Type B pancreatic cell (in vitro differentiated cells): ENCODE results near the gene TSPAN2. TPM values are rescaled to one million over a fixed set of nuclear protein-coding genes. Genes with fewer than 3 reads are reported as not detected.

Experiments
- DNase-seq: peaks from one replicate; pipeline ENCODE4 v3.0.0; 2021; ENCODE audit warnings: mixed read lengths; ENCODE audit not compliant: unreplicated experiment; ENCODE audit errors: extremely low spot score
- H3K27ac Mint-ChIP-seq: 2 replicates; pipeline ENCODE4 v1.8.0; 2021; ENCODE audit warnings: mild to moderate bottlenecking, mixed read lengths
- H3K27me3 Mint-ChIP-seq: 2 replicates; pipeline ENCODE4 v1.8.0; 2021; ENCODE audit warnings: mixed read lengths
- H3K36me3 Mint-ChIP-seq: 2 replicates; pipeline ENCODE4 v1.8.0; 2021; ENCODE audit warnings: mixed read lengths
- H3K4me1 Mint-ChIP-seq: one replicate; pipeline ENCODE4 v1.8.0; 2021; ENCODE audit warnings: mixed read lengths; ENCODE audit not compliant: unreplicated experiment
- H3K4me3 Mint-ChIP-seq: 2 replicates; pipeline ENCODE4 v1.8.0; 2021; ENCODE audit warnings: mild to moderate bottlenecking, mixed read lengths
- H3K9me3 Mint-ChIP-seq: 2 replicates; pipeline ENCODE4 v1.8.0; 2021; ENCODE audit warnings: mixed read lengths
- CTCF ChIP-seq: fragments of 200-600 bp; sonication (generic); conservative IDR thresholded peaks from 2 replicates; pipeline ENCODE4 v1.5.0; 2021; ENCODE audit warnings: antibody characterized with exemption, mild to moderate bottlenecking
- total RNA-seq: library from RNA; stranded (reverse); gene quantifications from 2 replicates; pipeline ENCODE4 v1.2.1, GENCODE V29; 2021; ENCODE audit warnings: low replicate concordance

Gene TSPAN2
- total RNA-seq, 1 donor from 2014 or later, result 29.6 TPM

- peaks cover 25% of the 10 kb centered on the region for H3K27me3 Mint-ChIP-seq
- H3K36me3 Mint-ChIP-seq, result no peaks in the 10 kb centered on the region
- TF ChIP-seq CTCF, result no peak
- H3K4me1 Mint-ChIP-seq, result peaks cover 35% of the 10 kb centered on the region
- no peak for DNase-seq
- peak overlapping the region; percentile 65 for H3K27ac Mint-ChIP-seq
- no peaks in the 10 kb centered on the region for H3K9me3 Mint-ChIP-seq
- H3K4me3 Mint-ChIP-seq, result peak overlapping the region; percentile 74
Measured at GRCh38 chr1:115086176-115086830, 3.0 kb downstream of the TSPAN2 start.

GRCh38 chr1:115084902-115085511 is 4.3 kb downstream of the TSPAN2 start:
- Mint-ChIP-seq H3K9me3 (no peaks in the 10 kb centered on the region), H3K36me3 (no peaks in the 10 kb centered on the region), H3K4me3 (peak overlapping the region; percentile 67), H3K27ac (peak overlapping the region; percentile 70), H3K4me1 (peaks cover 30% of the 10 kb centered on the region), H3K27me3 (peaks cover 13% of the 10 kb centered on the region)
- TF ChIP-seq CTCF, result no peak
- DNase-seq, result no peak

GRCh38 chr1:115082949-115083348 is 6.4 kb downstream of the TSPAN2 start:
- no peaks in the 10 kb centered on the region for H3K36me3 Mint-ChIP-seq
- DNase-seq, result no peak
- H3K27ac Mint-ChIP-seq, result peak overlapping the region; percentile 51
- H3K9me3 Mint-ChIP-seq, result no peaks in the 10 kb centered on the region
- peaks cover 18% of the 10 kb centered on the region for H3K4me1 Mint-ChIP-seq
- peak overlapping the region; percentile 39 for H3K4me3 Mint-ChIP-seq
- peaks cover 1% of the 10 kb centered on the region for H3K27me3 Mint-ChIP-seq
- TF ChIP-seq CTCF, result no peak

- Mint-ChIP-seq H3K27me3 (no peaks in the 10 kb centered on the region), H3K4me3 (no peak overlapping the region), H3K36me3 (no peaks in the 10 kb centered on the region), H3K4me1 (peaks cover 12% of the 10 kb centered on the region), H3K27ac (no peak overlapping the region), H3K9me3 (no peaks in the 10 kb centered on the region)
- no peak for TF ChIP-seq CTCF
- DNase-seq, result no peak
Measured at GRCh38 chr1:115078708-115079107, 10.6 kb downstream of the TSPAN2 start.

DNA sequence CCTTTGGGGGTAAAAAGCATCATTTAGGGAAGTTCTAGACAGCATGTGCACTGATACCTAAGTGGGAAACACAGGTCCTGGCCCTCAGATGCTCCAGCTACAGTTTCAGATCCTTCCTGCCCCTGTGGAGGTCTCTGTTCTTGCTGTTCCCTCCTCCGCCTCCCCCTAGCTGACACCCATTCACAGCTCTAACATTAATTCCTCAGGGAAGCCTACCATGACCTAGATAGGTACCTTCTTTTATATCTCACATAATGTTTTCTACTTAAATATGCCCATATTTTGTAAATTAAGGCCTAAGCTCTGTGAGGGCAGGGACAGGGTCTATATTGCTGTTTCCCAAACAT is 11.3 kb downstream of the TSPAN2 start:
- no peaks in the 10 kb centered on the region for H3K27me3 Mint-ChIP-seq
- H3K27ac Mint-ChIP-seq, result no peak overlapping the region
- H3K4me1 Mint-ChIP-seq, result peaks cover 14% of the 10 kb centered on the region

More for the DNA sequence above, 11.3 kb downstream of the TSPAN2 start:
- DNase-seq, result no peak
- TF ChIP-seq CTCF, result no peak
- Mint-ChIP-seq H3K9me3 (no peaks in the 10 kb centered on the region), H3K4me3 (peak overlapping the region; percentile 23), H3K36me3 (no peaks in the 10 kb centered on the region)
